GM23338 (cell line): ENCODE results near the gene PRSS50. TPM values are rescaled to one million over a fixed set of nuclear protein-coding genes. Genes with fewer than 3 reads are reported as not detected.

Experiments used
- ATAC-seq: fragments of 200-7000 bp; cut with Tn5 transposase; 3 replicates; pipeline ENCODE4 v1.9.1; 2020
- DNase-seq: peaks from one replicate; pipeline ENCODE4 v3.0.0-alpha.2; 2015; ENCODE audit warnings: low spot score
- H2AFZ ChIP-seq: fragments of 200-600 bp; sonication (generic); 2 replicates; pipeline ENCODE4 v1.8.0; 2016; ENCODE audit warnings: antibody characterized with exemption, mild to moderate bottlenecking, moderate library complexity
- H3F3A ChIP-seq: fragments of 200-600 bp; sonication (generic); replicated peaks from 2 replicates; pipeline ENCODE4 v1.8.0; 2017; ENCODE audit warnings: antibody characterized with exemption, mixed run types, low read depth
- H3K27ac ChIP-seq: fragments of 200-600 bp; sonication (generic); 2 replicates; pipeline ENCODE4 v1.6.1; 2016; ENCODE audit warnings: low read depth
- H3K27me3 ChIP-seq: fragments of 200-600 bp; sonication (generic); 2 replicates; pipeline ENCODE4 v1.8.0; 2016; ENCODE audit warnings: mild to moderate bottlenecking, mixed run types, moderate library complexity; ENCODE audit not compliant: insufficient read depth
- H3K36me3 ChIP-seq: fragments of 200-600 bp; sonication (generic); 2 replicates; pipeline ENCODE4 v1.8.0; 2016; ENCODE audit warnings: mild to moderate bottlenecking; ENCODE audit not compliant: insufficient read depth
- H3K4me1 ChIP-seq: fragments of 200-600 bp; sonication (generic); 2 replicates; pipeline ENCODE4 v1.8.0; 2016; ENCODE audit warnings: mild to moderate bottlenecking, moderate library complexity; ENCODE audit not compliant: insufficient read depth
- H3K4me2 ChIP-seq: fragments of 200-600 bp; sonication (generic); 2 replicates; pipeline ENCODE4 v1.7.1; 2017; ENCODE audit warnings: mixed run types
- H3K4me3 ChIP-seq: fragments of 200-600 bp; sonication (generic); 2 replicates; pipeline ENCODE4 v1.6.1; 2016; ENCODE audit warnings: mixed run types
- H3K79me2 ChIP-seq: fragments of 200-600 bp; sonication (generic); replicated peaks from 2 replicates; pipeline ENCODE4 v1.8.0; 2017; ENCODE audit warnings: mild to moderate bottlenecking; ENCODE audit not compliant: insufficient read depth
- H3K9me2 ChIP-seq: fragments of 200-600 bp; sonication (generic); 2 replicates; pipeline ENCODE4 v1.8.0; 2017; ENCODE audit not compliant: insufficient read depth
- H4K20me1 ChIP-seq: fragments of 200-600 bp; sonication (generic); replicated peaks from 2 replicates; pipeline ENCODE4 v1.8.0; 2017; ENCODE audit warnings: mild to moderate bottlenecking; ENCODE audit not compliant: insufficient read depth
- H3K27ac Mint-ChIP-seq: 2 replicates; pipeline ENCODE4 v1.8.0; 2020; ENCODE audit warnings: inconsistent platforms, mild to moderate bottlenecking, moderate library complexity, mixed read lengths
- H3K27me3 Mint-ChIP-seq: 3 replicates; pipeline ENCODE4 v1.8.0; 2022; ENCODE audit warnings: low read depth, mild to moderate bottlenecking, moderate library complexity, mixed read lengths, inconsistent platforms; ENCODE audit not compliant: insufficient read depth, poor library complexity
- H3K36me3 Mint-ChIP-seq: 3 replicates; pipeline ENCODE4 v1.8.0; 2021; ENCODE audit warnings: low read depth, mild to moderate bottlenecking, inconsistent platforms, moderate library complexity, mixed read lengths
- H3K4me1 Mint-ChIP-seq: 3 replicates; pipeline ENCODE4 v1.8.0; 2020; ENCODE audit warnings: mild to moderate bottlenecking, inconsistent platforms, mixed read lengths
- H3K4me3 Mint-ChIP-seq: 3 replicates; pipeline ENCODE4 v1.8.0; 2021; ENCODE audit warnings: moderate library complexity, mild to moderate bottlenecking, inconsistent platforms, mixed read lengths
- H3K9me3 Mint-ChIP-seq: 3 replicates; pipeline ENCODE4 v1.8.0; 2020; ENCODE audit warnings: moderate library complexity, mild to moderate bottlenecking, inconsistent platforms, mixed read lengths
- CREB1 ChIP-seq: fragments of 250-450 bp; sonication (Bioruptor Pico); IDR thresholded peaks from 2 replicates; pipeline ENCODE4 v1.5.0; 2020; ENCODE audit warnings: low read depth, mild to moderate bottlenecking, moderate library complexity
- EZH2 ChIP-seq: fragments of 200-600 bp; sonication (generic); IDR thresholded peaks from one replicate; pipeline ENCODE4 v1.8.0; 2017; ENCODE audit warnings: antibody characterized with exemption, mild to moderate bottlenecking, low read depth; ENCODE audit not compliant: unreplicated experiment
- EZH2phosphoT487 ChIP-seq: fragments of 200-600 bp; sonication (generic); IDR thresholded peaks from one replicate; pipeline ENCODE4 v1.8.1; 2018; ENCODE audit warnings: antibody characterized with exemption; ENCODE audit not compliant: unreplicated experiment
- JUNB ChIP-seq: IDR thresholded peaks from one replicate; pipeline ENCODE4 v1.6.1; 2016; ENCODE audit warnings: antibody characterized with exemption; ENCODE audit not compliant: unreplicated experiment
- NANOG ChIP-seq: IDR thresholded peaks from 2 replicates; pipeline ENCODE4 v1.6.1; 2016; ENCODE audit warnings: antibody characterized with exemption, borderline replicate concordance
- POLR2AphosphoS5 ChIP-seq: IDR thresholded peaks from 2 replicates; pipeline ENCODE4 v1.6.1; 2016; ENCODE audit warnings: antibody characterized with exemption, low read depth
- STAT1 ChIP-seq: IDR thresholded peaks from one replicate; pipeline ENCODE4 v1.6.1; 2016; ENCODE audit warnings: antibody characterized with exemption; ENCODE audit not compliant: unreplicated experiment
- ZNF114 ChIP-seq: fragments of 250-450 bp; sonication (Bioruptor Pico); IDR thresholded peaks from 2 replicates; pipeline ENCODE4 v1.5.0; 2020; ENCODE audit warnings: mild to moderate bottlenecking, moderate library complexity
- ZNF331 ChIP-seq: fragments of 250-450 bp; sonication (Bioruptor Pico); IDR thresholded peaks from 2 replicates; pipeline ENCODE4 v1.5.0; 2020; ENCODE audit warnings: low read depth, mild to moderate bottlenecking, moderate library complexity
- ZNF462 ChIP-seq: fragments of 250-450 bp; sonication (Bioruptor Pico); IDR thresholded peaks from 2 replicates; pipeline ENCODE4 v1.5.0; 2020; ENCODE audit warnings: mild to moderate bottlenecking, moderate library complexity
- polyA plus RNA-seq: library from polyadenylated mRNA; unstranded; fragments of >200 nt; fragmentation: Nextera tagmentation; extraction: Ambion mirVana; gene quantifications from 2 replicates; pipeline ENCODE4 v1.2.1, GENCODE V29; 2016
- total RNA-seq: library from RNA; depleted of rRNA; stranded (reverse); fragments of >200 nt; shearing (Covaris generic); gene quantifications from 2 replicates; pipeline ENCODE4 v1.2.3, GENCODE V29; 2014
- TF ChIP-seq, protein P1 (sequence below), 2 experiments: fragments of 200-600 bp in 1 of 2; sonication (generic) in 1 of 2; conservative IDR thresholded peaks; 2 replicates each; pipeline versions ENCODE4 v1.5.1 to v1.6.1; 2016 to 2017; ENCODE audit warnings: antibody characterized with exemption in 2 of 2, low read depth in 2 of 2, mild to moderate bottlenecking in 2 of 2, moderate library complexity in 1 of 2
- TF ChIP-seq, protein P2 (sequence below): IDR thresholded peaks from 2 replicates; pipeline ENCODE4 v1.6.1; 2016; ENCODE audit warnings: antibody characterized with exemption
- TF ChIP-seq, protein P3 (sequence below): IDR thresholded peaks from one replicate; pipeline ENCODE4 v1.6.1; 2018; ENCODE audit warnings: antibody characterized with exemption; ENCODE audit not compliant: unreplicated experiment

PRSS50 gene
- total and polyA plus RNA-seq, 2 experiments from 2014 or later: 0.60 to 1.5 TPM

- TF ChIP-seq, protein P1, sequence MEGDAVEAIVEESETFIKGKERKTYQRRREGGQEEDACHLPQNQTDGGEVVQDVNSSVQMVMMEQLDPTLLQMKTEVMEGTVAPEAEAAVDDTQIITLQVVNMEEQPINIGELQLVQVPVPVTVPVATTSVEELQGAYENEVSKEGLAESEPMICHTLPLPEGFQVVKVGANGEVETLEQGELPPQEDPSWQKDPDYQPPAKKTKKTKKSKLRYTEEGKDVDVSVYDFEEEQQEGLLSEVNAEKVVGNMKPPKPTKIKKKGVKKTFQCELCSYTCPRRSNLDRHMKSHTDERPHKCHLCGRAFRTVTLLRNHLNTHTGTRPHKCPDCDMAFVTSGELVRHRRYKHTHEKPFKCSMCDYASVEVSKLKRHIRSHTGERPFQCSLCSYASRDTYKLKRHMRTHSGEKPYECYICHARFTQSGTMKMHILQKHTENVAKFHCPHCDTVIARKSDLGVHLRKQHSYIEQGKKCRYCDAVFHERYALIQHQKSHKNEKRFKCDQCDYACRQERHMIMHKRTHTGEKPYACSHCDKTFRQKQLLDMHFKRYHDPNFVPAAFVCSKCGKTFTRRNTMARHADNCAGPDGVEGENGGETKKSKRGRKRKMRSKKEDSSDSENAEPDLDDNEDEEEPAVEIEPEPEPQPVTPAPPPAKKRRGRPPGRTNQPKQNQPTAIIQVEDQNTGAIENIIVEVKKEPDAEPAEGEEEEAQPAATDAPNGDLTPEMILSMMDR (conservative IDR thresholded peaks at IDR 0.05; ENCODE audit: low read depth in 2 of 2): no peak
- TF ChIP-seq POLR2AphosphoS5 (no peak), CREB1 (CRISPR knock-in tag) (no peak), EZH2phosphoT487 (no peak), ZNF462 (no peak), JUNB (no peak), STAT1 (no peak), NANOG (no peak), ZNF114 (CRISPR knock-in tag) (no peak), EZH2 (no peak), ZNF331 (CRISPR knock-in tag) (no peak)
- TF ChIP-seq, protein P2, sequence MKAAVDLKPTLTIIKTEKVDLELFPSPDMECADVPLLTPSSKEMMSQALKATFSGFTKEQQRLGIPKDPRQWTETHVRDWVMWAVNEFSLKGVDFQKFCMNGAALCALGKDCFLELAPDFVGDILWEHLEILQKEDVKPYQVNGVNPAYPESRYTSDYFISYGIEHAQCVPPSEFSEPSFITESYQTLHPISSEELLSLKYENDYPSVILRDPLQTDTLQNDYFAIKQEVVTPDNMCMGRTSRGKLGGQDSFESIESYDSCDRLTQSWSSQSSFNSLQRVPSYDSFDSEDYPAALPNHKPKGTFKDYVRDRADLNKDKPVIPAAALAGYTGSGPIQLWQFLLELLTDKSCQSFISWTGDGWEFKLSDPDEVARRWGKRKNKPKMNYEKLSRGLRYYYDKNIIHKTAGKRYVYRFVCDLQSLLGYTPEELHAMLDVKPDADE: no peak
- TF ChIP-seq, protein P3, sequence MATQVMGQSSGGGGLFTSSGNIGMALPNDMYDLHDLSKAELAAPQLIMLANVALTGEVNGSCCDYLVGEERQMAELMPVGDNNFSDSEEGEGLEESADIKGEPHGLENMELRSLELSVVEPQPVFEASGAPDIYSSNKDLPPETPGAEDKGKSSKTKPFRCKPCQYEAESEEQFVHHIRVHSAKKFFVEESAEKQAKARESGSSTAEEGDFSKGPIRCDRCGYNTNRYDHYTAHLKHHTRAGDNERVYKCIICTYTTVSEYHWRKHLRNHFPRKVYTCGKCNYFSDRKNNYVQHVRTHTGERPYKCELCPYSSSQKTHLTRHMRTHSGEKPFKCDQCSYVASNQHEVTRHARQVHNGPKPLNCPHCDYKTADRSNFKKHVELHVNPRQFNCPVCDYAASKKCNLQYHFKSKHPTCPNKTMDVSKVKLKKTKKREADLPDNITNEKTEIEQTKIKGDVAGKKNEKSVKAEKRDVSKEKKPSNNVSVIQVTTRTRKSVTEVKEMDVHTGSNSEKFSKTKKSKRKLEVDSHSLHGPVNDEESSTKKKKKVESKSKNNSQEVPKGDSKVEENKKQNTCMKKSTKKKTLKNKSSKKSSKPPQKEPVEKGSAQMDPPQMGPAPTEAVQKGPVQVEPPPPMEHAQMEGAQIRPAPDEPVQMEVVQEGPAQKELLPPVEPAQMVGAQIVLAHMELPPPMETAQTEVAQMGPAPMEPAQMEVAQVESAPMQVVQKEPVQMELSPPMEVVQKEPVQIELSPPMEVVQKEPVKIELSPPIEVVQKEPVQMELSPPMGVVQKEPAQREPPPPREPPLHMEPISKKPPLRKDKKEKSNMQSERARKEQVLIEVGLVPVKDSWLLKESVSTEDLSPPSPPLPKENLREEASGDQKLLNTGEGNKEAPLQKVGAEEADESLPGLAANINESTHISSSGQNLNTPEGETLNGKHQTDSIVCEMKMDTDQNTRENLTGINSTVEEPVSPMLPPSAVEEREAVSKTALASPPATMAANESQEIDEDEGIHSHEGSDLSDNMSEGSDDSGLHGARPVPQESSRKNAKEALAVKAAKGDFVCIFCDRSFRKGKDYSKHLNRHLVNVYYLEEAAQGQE: no peak
- H3K27ac ChIP-seq: no peak within 1 kb of the TSS
- Mint-ChIP-seq H3K4me3 (peak within 1 kb of the TSS; percentile 53; the same call in 2 of the 3 replicates), H3K36me3 (no peaks in the 10 kb centered on the region), H3K27me3 (peaks cover 20% of the 10 kb centered on the region), H3K4me1 (peaks cover 8% of the 10 kb centered on the region; the same call in 2 of the 3 replicates), H3K27ac (no peak within 1 kb of the TSS), H3K9me3 (no peaks in the 10 kb centered on the region)
- no peaks in the 10 kb centered on the region for H3K9me2 ChIP-seq
- H3K4me2 ChIP-seq: peak within 1 kb of the TSS; percentile 80
- H3F3A ChIP-seq: no peaks in the 10 kb centered on the region
- H4K20me1 ChIP-seq: no peaks in the 10 kb centered on the region
- DNase-seq (peak; percentile 52), ATAC-seq (peak; percentile 14)
- no peaks in the 10 kb centered on the region for H3K36me3 ChIP-seq
- peaks cover 4% of the 10 kb centered on the region; the same call in 1 of the 2 replicates for H3K4me1 ChIP-seq
- peak within 1 kb of the TSS; percentile 84 for H2AFZ ChIP-seq
- H3K4me3 ChIP-seq: peak within 1 kb of the TSS; percentile 55
- H3K27me3 ChIP-seq: peaks cover 23% of the 10 kb centered on the region
- H3K79me2 ChIP-seq: no peaks in the 10 kb centered on the region
Measured at GRCh38 chr3:46701181-46701939, 16.3 kb downstream of the PRSS50 start, which contains the start of gene TMIE. Gene TMIE (plus strand): TSS chr3:46701392. CDS start chr3:46701488, 96 bp downstream.
